DOHH2 (cell line): ENCODE data around the gene ITPK1.

Experiments
- CTCF ChIP-seq: fragments of 200-600 bp; sonication (generic); IDR thresholded peaks from one replicate; pipeline ENCODE4 v1.5.1; 2014; ENCODE audit warnings: antibody characterized with exemption, mild to moderate bottlenecking, low read depth, low read length; ENCODE audit not compliant: poor library complexity, severe bottlenecking
- EZH2phosphoT487 ChIP-seq: fragments of 200-600 bp; sonication (generic); IDR thresholded peaks from 2 replicates; pipeline ENCODE4 v1.6.1; 2017; ENCODE audit warnings: borderline replicate concordance, mild to moderate bottlenecking, antibody characterized with exemption, low read length, moderate library complexity, mixed read lengths

- TF ChIP-seq CTCF (no peak), EZH2phosphoT487 (no peak)
These were observed 7.1 kb upstream of the ITPK1 start for GRCh38 chr14:93122826-93123225.
